ENCODE data around the gene SNPH.

Gene SNPH

GRCh38 chr20:1307571-1307971 lies 41.5 kb downstream of the SNPH start:
- DNase-seq: no peak

- DNase-seq: no peak
Measured at GRCh38 chr20:1308067-1308701, 42.1 kb downstream of the SNPH start.

- DNase-seq: no peak
Measured at GRCh38 chr20:1308702-1309095, 42.6 kb downstream of the SNPH start.

- no peak for DNase-seq
Measured at GRCh38 chr20:1309439-1309847, 43.3 kb downstream of the SNPH start.

- no peak for DNase-seq
Measured at GRCh38 chr20:1310071-1310470, 44.0 kb downstream of the SNPH start.

- no peak for DNase-seq
Measured at GRCh38 chr20:1310506-1311190, 44.6 kb downstream of the SNPH start.

- no peak for DNase-seq
Measured at GRCh38 chr20:1312308-1312707, 46.2 kb downstream of the SNPH start.

GRCh38 chr20:1312904-1313235 lies 46.8 kb downstream of the SNPH start:
- DNase-seq: no peak

- DNase-seq: peak; percentile 67
Measured at GRCh38 chr20:1313236-1313964, 47.3 kb downstream of the SNPH start.

- DNase-seq: no peak
Measured at GRCh38 chr20:1315804-1316203, 49.7 kb downstream of the SNPH start.

- no peak for DNase-seq
Measured at GRCh38 chr20:1317545-1318255, 51.6 kb downstream of the SNPH start.

GRCh38 chr20:1319051-1319450 lies 53.0 kb downstream of the SNPH start:
- DNase-seq: no peak

GRCh38 chr20:1319462-1319861 lies 53.4 kb downstream of the SNPH start:
- no peak for DNase-seq

- no peak for DNase-seq
Measured at GRCh38 chr20:1320016-1320415, 53.9 kb downstream of the SNPH start.

GRCh38 chr20:1320902-1321653 lies 55.0 kb downstream of the SNPH start:
- no peak for DNase-seq

GRCh38 chr20:1321654-1321939 lies 55.5 kb downstream of the SNPH start:
- no peak for DNase-seq

GRCh38 chr20:1322511-1323245 lies 56.6 kb downstream of the SNPH start:
- no peak for DNase-seq

- no peak for DNase-seq
Measured at GRCh38 chr20:1323256-1323655, 57.2 kb downstream of the SNPH start.

GRCh38 chr20:1323830-1324597 lies 57.9 kb downstream of the SNPH start:
- DNase-seq: no peak

GRCh38 chr20:1324598-1325172 lies 58.6 kb downstream of the SNPH start:
- peak; percentile 35 for DNase-seq
